Uterus (tissue), 4 donors: Measurements from ENCODE around the gene ANKFY1. TPM values are rescaled to one million over a fixed set of nuclear protein-coding genes. Genes with fewer than 3 reads are reported as not detected.

Experiments
- DNase-seq, 2 donors: peaks; one replicate each; pipeline ENCODE4 v3.0.0-alpha.2; 2019 to 2020
- H3K27ac ChIP-seq, 2 donors: fragments of 200-600 bp; sonication (generic); 1 replicate in 1 of 2; 2 replicates in 1 of 2; pipeline ENCODE4 v1.5.1; 2016 to 2018
- H3K27me3 ChIP-seq, 2 donors: fragments of 200-600 bp; sonication (generic); one replicate each; pipeline ENCODE4 v1.5.1; 2018 to 2019; ENCODE audit warnings: control low read depth in 1 of 2
- H3K36me3 ChIP-seq, 2 donors: fragments of 200-600 bp; sonication (generic); one replicate each; pipeline ENCODE4 v1.5.1; 2019; ENCODE audit warnings: control low read depth in 1 of 2
- H3K4me1 ChIP-seq, 2 donors: fragments of 200-600 bp; sonication (generic); one replicate each; pipeline ENCODE4 v1.5.1; 2018 to 2019; ENCODE audit warnings: control low read depth in 1 of 2
- H3K4me3 ChIP-seq, 2 donors: fragments of 200-600 bp; sonication (generic); 1 replicate in 1 of 2; 2 replicates in 1 of 2; pipeline ENCODE4 v1.5.1; 2018 to 2019; ENCODE audit warnings: mild to moderate bottlenecking in 1 of 2
- H3K9me3 ChIP-seq, 2 donors: fragments of 200-600 bp; sonication (generic); one replicate each; pipeline ENCODE4 v1.5.1; 2019; ENCODE audit warnings: control low read depth in 1 of 2
- CTCF ChIP-seq, 4 experiments: fragments of 200-600 bp in 2 of 4; fragments of 450-650 bp in 2 of 4; sonication (generic) in 2 of 4; IDR thresholded peaks; one replicate each; pipeline ENCODE4 v1.5.1; 2016 to 2019; ENCODE audit warnings: antibody characterized with exemption in 4 of 4, mild to moderate bottlenecking in 2 of 4, moderate library complexity in 1 of 4
- POLR2A ChIP-seq, 2 donors: fragments of 450-650 bp; IDR thresholded peaks; one replicate each; pipeline ENCODE4 v1.6.1; 2016; ENCODE audit warnings: antibody characterized with exemption in 2 of 2, mild to moderate bottlenecking in 1 of 2, moderate library complexity in 1 of 2
- intact Hi-C: fragments of 100-400 bp; cut with DNase I; formaldehyde crosslinking; loops from one replicate; pipeline ENCODE4 v1.15.1; 2023; ENCODE audit warnings: low total_unique reads
- total RNA-seq, 4 donors: library from RNA; depleted of rRNA in 3 of 4; stranded (reverse); fragments of >200 nt in 3 of 4; gene quantifications; one replicate each; pipeline versions ENCODE4 v1.1.0 to v1.2.4, GENCODE V29; 2014 to 2023
- donor health status: DM: yes; HTN: yes; CAD: no.

ANKFY1 gene
- total RNA-seq, 4 donors from 2014 or later = 17.6 to 69.5 (median 52.8) TPM

GRCh38 chr17:4161192-4161966, 102.4 kb downstream of the ANKFY1 start:
- no peaks in the 10 kb centered on the region for H3K36me3 ChIP-seq
- DNase-seq = no peak
- H3K27me3 ChIP-seq = no peaks in the 10 kb centered on the region
- no peak overlapping the region for H3K27ac ChIP-seq
- H3K4me1 ChIP-seq = no peaks in the 10 kb centered on the region
- H3K9me3 ChIP-seq = no peaks in the 10 kb centered on the region
- intact Hi-C loops = no loop called here
- TF ChIP-seq POLR2A (IDR thresholded peaks at IDR 0.05) = no peak
- no peak for TF ChIP-seq CTCF (IDR thresholded peaks at IDR 0.05)
- H3K4me3 ChIP-seq = no peak overlapping the region

- no peak overlapping the region for H3K4me3 ChIP-seq
- no peak overlapping the region for H3K27ac ChIP-seq
- no peaks in the 10 kb centered on the region for H3K36me3 ChIP-seq
- no peaks in the 10 kb centered on the region for H3K27me3 ChIP-seq
- H3K9me3 ChIP-seq = no peaks in the 10 kb centered on the region
- TF ChIP-seq POLR2A (IDR thresholded peaks at IDR 0.05) (no peak), CTCF (IDR thresholded peaks at IDR 0.05) (no peak)
- no peak for DNase-seq
- intact Hi-C loops = no loop called here
- no peaks in the 10 kb centered on the region for H3K4me1 ChIP-seq
Measured at GRCh38 chr17:4160294-4160859, 103.4 kb downstream of the ANKFY1 start.

DNA sequence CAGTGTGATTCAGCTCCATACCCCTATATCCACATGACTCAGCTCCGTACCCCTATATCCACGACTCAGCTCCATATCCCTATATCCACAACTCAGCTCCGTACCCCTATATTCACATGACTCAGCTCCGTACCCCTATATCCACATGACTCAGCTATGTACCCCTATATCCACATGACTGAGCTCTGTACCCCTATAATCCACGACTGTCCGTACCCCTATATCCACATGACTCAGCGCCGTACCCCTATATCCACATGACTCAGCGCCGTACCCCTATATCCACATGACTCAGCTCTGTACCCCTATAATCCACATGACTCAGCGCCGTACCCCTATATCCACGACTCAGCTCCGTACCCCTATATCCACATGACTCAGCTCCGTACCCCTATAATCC, 104.0 kb downstream of the ANKFY1 start:
- Histone ChIP-seq H3K27ac (no peak overlapping the region), H3K36me3 (no peaks in the 10 kb centered on the region), H3K9me3 (no peaks in the 10 kb centered on the region), H3K4me3 (no peak overlapping the region), H3K27me3 (no peaks in the 10 kb centered on the region), H3K4me1 (no peaks in the 10 kb centered on the region)
- DNase-seq = no peak
- intact Hi-C loops = no loop called here
- TF ChIP-seq CTCF (IDR thresholded peaks at IDR 0.05) (no peak), POLR2A (IDR thresholded peaks at IDR 0.05) (no peak)

DNA sequence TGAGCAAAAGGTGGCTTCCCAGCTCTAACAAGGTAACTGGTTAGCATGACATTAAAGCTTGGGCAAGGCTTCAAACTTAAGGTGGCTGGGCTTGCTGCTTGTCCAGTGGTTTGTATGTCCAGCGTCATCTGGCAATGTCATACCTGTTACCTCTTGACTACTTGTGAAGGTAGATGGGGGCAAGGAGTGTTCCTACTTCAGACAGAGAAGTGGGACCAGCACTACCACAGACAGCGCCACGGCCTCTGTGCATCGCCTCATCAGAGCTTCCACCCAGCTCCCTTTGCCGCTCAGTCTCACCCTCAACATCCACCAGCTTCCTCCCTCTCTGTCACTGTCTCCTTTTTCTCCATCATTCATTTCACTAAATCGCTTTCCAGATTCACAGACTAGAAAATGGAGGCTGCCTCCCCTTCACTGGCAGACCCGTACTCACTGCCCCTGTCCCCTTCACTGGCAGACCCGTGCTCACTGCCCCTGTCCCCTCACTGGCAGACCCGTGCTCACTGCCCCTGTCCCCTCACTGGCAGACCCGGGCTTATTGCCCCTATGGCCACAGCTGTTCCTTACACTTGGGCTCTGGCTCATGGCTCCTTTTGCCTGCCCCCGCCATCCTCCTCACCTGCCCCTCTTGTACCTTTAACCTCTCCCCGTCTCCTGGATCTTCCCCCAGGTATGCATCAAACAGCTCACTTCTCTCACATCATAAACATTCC, 106.0 kb downstream of the ANKFY1 start:
- DNase-seq = no peak
- intact Hi-C loops = no loop called here
- no peaks in the 10 kb centered on the region for H3K27me3 ChIP-seq
- H3K9me3 ChIP-seq = no peaks in the 10 kb centered on the region
- H3K27ac ChIP-seq = no peak overlapping the region
- no peak for TF ChIP-seq CTCF (IDR thresholded peaks at IDR 0.05)
- no peak for TF ChIP-seq POLR2A (IDR thresholded peaks at IDR 0.05)
- no peaks in the 10 kb centered on the region for H3K36me3 ChIP-seq
- H3K4me3 ChIP-seq = no peak overlapping the region
- no peaks in the 10 kb centered on the region for H3K4me1 ChIP-seq
